Upper lobe of left lung (tissue), 4 donors: Measurements from ENCODE around the gene C2orf42.
A peak's percentile ranks its signal among the peaks of the same experiment; 100 is the strongest.

Experiments
- POLR2AphosphoS5 ChIP-seq, 2 donors: sonication (generic); formaldehyde crosslinking; IDR thresholded peaks; one replicate each; pipeline ENCODE4 v1.5.1; 2017; ENCODE audit warnings: antibody characterized with exemption in 2 of 2
- TF ChIP-seq, protein P1 (sequence below), 6 experiments: fragments of 450-650 bp in 4 of 6; fragments of 200-600 bp in 2 of 6; sonication (generic) in 2 of 6; IDR thresholded peaks; one replicate each; pipeline ENCODE4 v1.5.1; 2016 to 2019; ENCODE audit warnings: antibody characterized with exemption in 6 of 6

GRCh38 chr2:70190418-70191243 lies at the start of gene C2orf42:
- TF ChIP-seq, protein P1, sequence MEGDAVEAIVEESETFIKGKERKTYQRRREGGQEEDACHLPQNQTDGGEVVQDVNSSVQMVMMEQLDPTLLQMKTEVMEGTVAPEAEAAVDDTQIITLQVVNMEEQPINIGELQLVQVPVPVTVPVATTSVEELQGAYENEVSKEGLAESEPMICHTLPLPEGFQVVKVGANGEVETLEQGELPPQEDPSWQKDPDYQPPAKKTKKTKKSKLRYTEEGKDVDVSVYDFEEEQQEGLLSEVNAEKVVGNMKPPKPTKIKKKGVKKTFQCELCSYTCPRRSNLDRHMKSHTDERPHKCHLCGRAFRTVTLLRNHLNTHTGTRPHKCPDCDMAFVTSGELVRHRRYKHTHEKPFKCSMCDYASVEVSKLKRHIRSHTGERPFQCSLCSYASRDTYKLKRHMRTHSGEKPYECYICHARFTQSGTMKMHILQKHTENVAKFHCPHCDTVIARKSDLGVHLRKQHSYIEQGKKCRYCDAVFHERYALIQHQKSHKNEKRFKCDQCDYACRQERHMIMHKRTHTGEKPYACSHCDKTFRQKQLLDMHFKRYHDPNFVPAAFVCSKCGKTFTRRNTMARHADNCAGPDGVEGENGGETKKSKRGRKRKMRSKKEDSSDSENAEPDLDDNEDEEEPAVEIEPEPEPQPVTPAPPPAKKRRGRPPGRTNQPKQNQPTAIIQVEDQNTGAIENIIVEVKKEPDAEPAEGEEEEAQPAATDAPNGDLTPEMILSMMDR (IDR thresholded peaks at IDR 0.05), result peak in 1 of 6 experiments; percentile 39
- peak; percentile 97 to 98 for TF ChIP-seq POLR2AphosphoS5 (IDR thresholded peaks at IDR 0.05)
